Body of pancreas (tissue), 4 donors: ENCODE data around the gene SULT2A1. TPM values are rescaled to one million over a fixed set of nuclear protein-coding genes. Genes with fewer than 3 reads are reported as not detected.

Experiments
- ATAC-seq: fragments of 150-250 bp; one replicate; pipeline ENCODE4 v1.9.1; 2016
- DNase-seq, 4 donors: peaks; one replicate each; pipeline ENCODE4 v3.0.0-alpha.2; 2019
- H3K27ac ChIP-seq, 4 donors: fragments of 200-600 bp; sonication (generic); 1 replicate in 3 of 4; 2 replicates in 1 of 4; pipeline versions ENCODE4 v1.5.1 to v1.6.1; 2016 to 2019; ENCODE audit warnings: mild to moderate bottlenecking in 1 of 4, mixed read lengths in 1 of 4, moderate library complexity in 1 of 4
- H3K27me3 ChIP-seq, 2 donors: fragments of 200-600 bp; sonication (generic); one replicate each; pipeline ENCODE4 v1.6.0; 2016; ENCODE audit warnings: mild to moderate bottlenecking in 1 of 2
- H3K36me3 ChIP-seq, 2 donors: fragments of 200-600 bp; sonication (generic); replicated peaks in 1 of 2; 2 replicates each; pipeline ENCODE4 v1.5.1; 2016; ENCODE audit warnings: low read depth in 2 of 2; ENCODE audit not compliant: insufficient read depth in 1 of 2
- H3K4me1 ChIP-seq: fragments of 200-600 bp; sonication (generic); one replicate; pipeline ENCODE4 v1.6.0; 2016
- H3K4me3 ChIP-seq, 2 donors: fragments of 200-600 bp; sonication (generic); 1 replicate in 1 of 2; 2 replicates in 1 of 2; pipeline ENCODE4 v1.5.1; 2016 to 2019
- H3K9me3 ChIP-seq, 3 donors: fragments of 200-600 bp; sonication (generic); 1 replicate in 2 of 3; 2 replicates in 1 of 3; pipeline ENCODE4 v1.5.1; 2016
- CTCF ChIP-seq, 7 experiments: fragments of 450-650 bp in 4 of 7; fragments of 200-600 bp in 3 of 7; sonication (generic) in 3 of 7; IDR thresholded peaks; one replicate each; pipeline ENCODE4 v1.5.1; 2016 to 2019; ENCODE audit warnings: antibody characterized with exemption in 7 of 7
- POLR2A ChIP-seq, 3 donors: fragments of 450-650 bp; IDR thresholded peaks; one replicate each; pipeline ENCODE4 v1.6.1; 2016; ENCODE audit warnings: antibody characterized with exemption in 3 of 3, mild to moderate bottlenecking in 2 of 3
- WGBS, 2 donors: methylation state at CpG; one replicate each; pipeline ENCODE4 v1.1.5; 2017; 5-methylcytosine and 5-hydroxymethylcytosine counted together
- intact Hi-C: fragments of 100-400 bp; cut with DNase I; formaldehyde crosslinking; loops from one replicate; pipeline ENCODE4 v1.15.1; 2023
- total RNA-seq, 2 donors: library from RNA; depleted of rRNA; stranded (reverse); fragments of >200 nt; gene quantifications; one replicate each; pipeline ENCODE4 v1.1.0, GENCODE V29; 2016

SULT2A1 gene
- total RNA-seq, 2 donors from 2014 or later: not detected

GRCh38 chr19:47899335-47899734 lies 13.2 kb upstream of the SULT2A1 start:
- no peaks in the 10 kb centered on the region for H3K4me1 ChIP-seq
- TF ChIP-seq CTCF (IDR thresholded peaks at IDR 0.05) (no peak), POLR2A (IDR thresholded peaks at IDR 0.05) (no peak)
- intact Hi-C loops: no loop called here
- no peak overlapping the region for H3K4me3 ChIP-seq
- no peaks in the 10 kb centered on the region for H3K27me3 ChIP-seq
- DNase-seq (no peak), ATAC-seq (no peak)
- WGBS, 2 donors: 92% methylated on average over 5 to 8 of the region's 8 CpGs
- H3K27ac ChIP-seq: no peak overlapping the region
- no peaks in the 10 kb centered on the region for H3K9me3 ChIP-seq
- H3K36me3 ChIP-seq: no peaks in the 10 kb centered on the region

GRCh38 chr19:47897861-47898260 lies 11.7 kb upstream of the SULT2A1 start:
- Histone ChIP-seq H3K27me3 (no peaks in the 10 kb centered on the region), H3K4me1 (no peaks in the 10 kb centered on the region), H3K4me3 (no peak overlapping the region), H3K36me3 (no peaks in the 10 kb centered on the region), H3K9me3 (no peaks in the 10 kb centered on the region), H3K27ac (no peak overlapping the region)
- ATAC-seq (no peak), DNase-seq (no peak)
- 56% methylated on average over 9 of the region's 9 CpGs for WGBS, 2 donors
- intact Hi-C loops: no loop called here
- no peak for TF ChIP-seq CTCF (IDR thresholded peaks at IDR 0.05)
- TF ChIP-seq POLR2A (IDR thresholded peaks at IDR 0.05): no peak

GRCh38 chr19:47896773-47897172 lies 10.7 kb upstream of the SULT2A1 start:
- Histone ChIP-seq H3K4me3 (no peak overlapping the region), H3K27ac (no peak overlapping the region), H3K27me3 (no peaks in the 10 kb centered on the region), H3K9me3 (no peaks in the 10 kb centered on the region), H3K4me1 (peaks cover 7% of the 10 kb centered on the region), H3K36me3 (no peaks in the 10 kb centered on the region)
- TF ChIP-seq POLR2A (IDR thresholded peaks at IDR 0.05): no peak
- no peak for TF ChIP-seq CTCF (IDR thresholded peaks at IDR 0.05)
- no peak for DNase-seq
- no peak for ATAC-seq
- 59 to 60% methylated on average over 4 to 5 of the region's 5 CpGs for WGBS, 2 donors
- intact Hi-C loops: no loop called here

GRCh38 chr19:47896019-47896418 lies 9.9 kb upstream of the SULT2A1 start:
- Histone ChIP-seq H3K4me1 (peaks cover 12% of the 10 kb centered on the region), H3K27ac (no peak overlapping the region), H3K9me3 (no peaks in the 10 kb centered on the region), H3K4me3 (no peak overlapping the region), H3K36me3 (no peaks in the 10 kb centered on the region), H3K27me3 (no peaks in the 10 kb centered on the region)
- WGBS, 2 donors: 63 to 68% methylated on average over 4 of the region's 4 CpGs
- ATAC-seq (no peak), DNase-seq (no peak)
- TF ChIP-seq CTCF (IDR thresholded peaks at IDR 0.05) (no peak), POLR2A (IDR thresholded peaks at IDR 0.05) (no peak)
- intact Hi-C loops: no loop called here

- Histone ChIP-seq H3K27me3 (no peaks in the 10 kb centered on the region), H3K4me3 (no peak overlapping the region), H3K9me3 (no peaks in the 10 kb centered on the region), H3K4me1 (peaks cover 12% of the 10 kb centered on the region), H3K36me3 (no peaks in the 10 kb centered on the region), H3K27ac (no peak overlapping the region)
- ATAC-seq (no peak), DNase-seq (no peak)
- TF ChIP-seq CTCF (IDR thresholded peaks at IDR 0.05) (no peak), POLR2A (IDR thresholded peaks at IDR 0.05) (no peak)
- WGBS, 2 donors: 86 to 93% methylated on average over 4 to 5 of the region's 5 CpGs
- intact Hi-C loops: no loop called here
These were observed 9.2 kb upstream of the SULT2A1 start for GRCh38 chr19:47895165-47895782.
